DND-41 (cell line): ENCODE measurements around the gene TBX18.

Experiments used
- CTCF ChIP-seq: IDR thresholded peaks from 2 replicates; pipeline ENCODE4 v1.5.1; 2012; ENCODE audit warnings: borderline replicate concordance, low read length, moderate library complexity, mild to moderate bottlenecking; ENCODE audit not compliant: poor library complexity, severe bottlenecking; ENCODE audit errors: extremely low read depth
- EZH2 ChIP-seq: IDR thresholded peaks from 3 replicates; pipeline ENCODE4 v1.6.1; 2012; ENCODE audit warnings: borderline replicate concordance, low read depth, mild to moderate bottlenecking, moderate library complexity, low read length, inconsistent platforms; ENCODE audit not compliant: severe bottlenecking

- TF ChIP-seq CTCF = no peak
- TF ChIP-seq EZH2 = no peak
Observed at GRCh38 chr6:84789170-84789569, 24.8 kb upstream of the TBX18 start.
